Measurements from ENCODE around the gene CEBPB.

Gene CEBPB

GRCh38 chr20:50186151-50186885 lies 4.3 kb upstream of the CEBPB start:
- H3K4me3 ChIP-seq (ENCODE audit: low read depth, low read length) = no peak overlapping the region

GRCh38 chr20:50186987-50187402 lies 3.6 kb upstream of the CEBPB start:
- H3K4me3 ChIP-seq (ENCODE audit: low read depth, low read length) = no peak overlapping the region
- TF ChIP-seq CTCF (IDR thresholded peaks at IDR 0.05; ENCODE audit: borderline replicate concordance, insufficient read depth, low read depth, low read length) = no peak

More at GRCh38 chr20:50186151-50186885, 4.3 kb upstream of the CEBPB start:
- TF ChIP-seq CTCF (IDR thresholded peaks at IDR 0.05; ENCODE audit: borderline replicate concordance, insufficient read depth, low read depth, low read length) = peak; percentile 87

- no peak for TF ChIP-seq CTCF (IDR thresholded peaks at IDR 0.05; ENCODE audit: borderline replicate concordance, insufficient read depth, low read depth, low read length)
- H3K4me3 ChIP-seq (ENCODE audit: low read depth, low read length) = no peak overlapping the region
Measured at GRCh38 chr20:50187403-50188051, 3.1 kb upstream of the CEBPB start.

- no peak for TF ChIP-seq CTCF (IDR thresholded peaks at IDR 0.05; ENCODE audit: borderline replicate concordance, insufficient read depth, low read depth, low read length)
Measured at GRCh38 chr20:50188287-50188688, 2.3 kb upstream of the CEBPB start.

GRCh38 chr20:50188879-50189680 lies 1.6 kb upstream of the CEBPB start:
- H3K4me3 ChIP-seq (ENCODE audit: low read depth, low read length) = no peak overlapping the region
- no peak for TF ChIP-seq CTCF (IDR thresholded peaks at IDR 0.05; ENCODE audit: borderline replicate concordance, insufficient read depth, low read depth, low read length)

More at GRCh38 chr20:50188287-50188688, 2.3 kb upstream of the CEBPB start:
- no peak overlapping the region for H3K4me3 ChIP-seq (ENCODE audit: low read depth, low read length)

- TF ChIP-seq CTCF (IDR thresholded peaks at IDR 0.05; ENCODE audit: borderline replicate concordance, insufficient read depth, low read depth, low read length) = no peak
- no peak overlapping the region for H3K4me3 ChIP-seq (ENCODE audit: low read depth, low read length)
Measured at GRCh38 chr20:50189681-50190250, 864 bp upstream of the CEBPB start.
